ENCODE data around the gene SLC38A8. TPM values are rescaled to one million over a fixed set of nuclear protein-coding genes. Genes with fewer than 3 reads are reported as not detected.

Gene SLC38A8
- total and polyA plus RNA-seq, 9 donors, result not detected

- Histone ChIP-seq H3K27me3 (ENCODE audit: control insufficient read depth, insufficient read depth, low read length) (peaks cover 28% of the 10 kb centered on the region), H3K4me3 (ENCODE audit: low read length) (no peak overlapping the region), H3K9me3 (replicated peaks; ENCODE audit: control insufficient read depth, low read depth, low read length) (no peaks in the 10 kb centered on the region), H3K36me3 (ENCODE audit: control insufficient read depth, insufficient read depth, low read length) (peaks cover 4% of the 10 kb centered on the region), H3K27ac (ENCODE audit: low read length) (no peak overlapping the region), H3K4me1 (ENCODE audit: control insufficient read depth, insufficient read depth, low read length) (peaks cover 17% of the 10 kb centered on the region)
- 31% methylated on average over 11 of the region's 18 CpGs for WGBS (ENCODE audit: insufficient coverage)
- DNase-seq, result no peak
These were observed 1.0 kb upstream of the SLC38A8 start for GRCh38 chr16:84043486-84044117.

GRCh38 chr16:84042879-84043485 lies 387 bp upstream of the SLC38A8 start:
- H3K27ac ChIP-seq (ENCODE audit: low read length), result no peak overlapping the region
- 59% methylated on average over 20 of the region's 22 CpGs for WGBS (ENCODE audit: insufficient coverage)
- H3K27me3 ChIP-seq (ENCODE audit: control insufficient read depth, insufficient read depth, low read length), result peaks cover 28% of the 10 kb centered on the region
- H3K4me3 ChIP-seq (ENCODE audit: low read length), result no peak overlapping the region
- DNase-seq, result no peak
- peaks cover 17% of the 10 kb centered on the region for H3K4me1 ChIP-seq (ENCODE audit: control insufficient read depth, insufficient read depth, low read length)
- no peaks in the 10 kb centered on the region for H3K36me3 ChIP-seq (ENCODE audit: control insufficient read depth, insufficient read depth, low read length)
- H3K9me3 ChIP-seq (replicated peaks; ENCODE audit: control insufficient read depth, low read depth, low read length), result no peaks in the 10 kb centered on the region

- H3K4me3 ChIP-seq (ENCODE audit: low read length), result no peak overlapping the region
- DNase-seq, result no peak
- peaks cover 28% of the 10 kb centered on the region for H3K27me3 ChIP-seq (ENCODE audit: control insufficient read depth, insufficient read depth, low read length)
- H3K36me3 ChIP-seq (ENCODE audit: control insufficient read depth, insufficient read depth, low read length), result no peaks in the 10 kb centered on the region
- 79% methylated on average over 17 of the region's 17 CpGs for WGBS (ENCODE audit: insufficient coverage)
- peaks cover 17% of the 10 kb centered on the region for H3K4me1 ChIP-seq (ENCODE audit: control insufficient read depth, insufficient read depth, low read length)
- H3K27ac ChIP-seq (ENCODE audit: low read length), result no peak overlapping the region
- no peaks in the 10 kb centered on the region for H3K9me3 ChIP-seq (replicated peaks; ENCODE audit: control insufficient read depth, low read depth, low read length)
These were observed 714 bp downstream of the SLC38A8 start for GRCh38 chr16:84041881-84042280.

GRCh38 chr16:84040823-84041820 lies 1.5 kb downstream of the SLC38A8 start:
- H3K9me3 ChIP-seq (replicated peaks; ENCODE audit: control insufficient read depth, low read depth, low read length), result peaks cover 3% of the 10 kb centered on the region

GRCh38 chr16:84040226-84040822 lies 2.3 kb downstream of the SLC38A8 start:
- H3K4me3 ChIP-seq (ENCODE audit: low read length), result no peak overlapping the region
- DNase-seq, result no peak
- no peaks in the 10 kb centered on the region for H3K36me3 ChIP-seq (ENCODE audit: control insufficient read depth, insufficient read depth, low read length)
- peak overlapping the region; percentile 47 for H3K27ac ChIP-seq (ENCODE audit: low read length)
- H3K4me1 ChIP-seq (ENCODE audit: control insufficient read depth, insufficient read depth, low read length), result peaks cover 17% of the 10 kb centered on the region
- H3K27me3 ChIP-seq (ENCODE audit: control insufficient read depth, insufficient read depth, low read length), result peaks cover 28% of the 10 kb centered on the region
- peaks cover 6% of the 10 kb centered on the region for H3K9me3 ChIP-seq (replicated peaks; ENCODE audit: control insufficient read depth, low read depth, low read length)
- WGBS (ENCODE audit: insufficient coverage), result 63% methylated on average over 14 of the region's 14 CpGs

More at GRCh38 chr16:84040823-84041820, 1.5 kb downstream of the SLC38A8 start:
- Histone ChIP-seq H3K27me3 (ENCODE audit: control insufficient read depth, insufficient read depth, low read length) (peaks cover 28% of the 10 kb centered on the region), H3K36me3 (ENCODE audit: control insufficient read depth, insufficient read depth, low read length) (no peaks in the 10 kb centered on the region), H3K4me1 (ENCODE audit: control insufficient read depth, insufficient read depth, low read length) (peaks cover 17% of the 10 kb centered on the region), H3K27ac (ENCODE audit: low read length) (peak overlapping the region; percentile 47), H3K4me3 (ENCODE audit: low read length) (no peak overlapping the region)
- DNase-seq, result peak; percentile 79
- WGBS (ENCODE audit: insufficient coverage), result 54% methylated on average over 31 of the region's 42 CpGs

- Histone ChIP-seq H3K27ac (ENCODE audit: low read length) (no peak overlapping the region), H3K4me3 (ENCODE audit: low read length) (no peak overlapping the region), H3K27me3 (ENCODE audit: control insufficient read depth, insufficient read depth, low read length) (peaks cover 22% of the 10 kb centered on the region), H3K4me1 (ENCODE audit: control insufficient read depth, insufficient read depth, low read length) (peaks cover 17% of the 10 kb centered on the region), H3K36me3 (ENCODE audit: control insufficient read depth, insufficient read depth, low read length) (no peaks in the 10 kb centered on the region), H3K9me3 (replicated peaks; ENCODE audit: control insufficient read depth, low read depth, low read length) (peaks cover 6% of the 10 kb centered on the region)
- no peak for DNase-seq
- WGBS (ENCODE audit: insufficient coverage), result 88% methylated on average over 12 of the region's 12 CpGs
These were observed 2.9 kb downstream of the SLC38A8 start for GRCh38 chr16:84039696-84040095.

GRCh38 chr16:84038469-84038868 lies 4.1 kb downstream of the SLC38A8 start:
- Histone ChIP-seq H3K4me3 (ENCODE audit: low read length) (no peak overlapping the region), H3K27me3 (ENCODE audit: control insufficient read depth, insufficient read depth, low read length) (peaks cover 21% of the 10 kb centered on the region), H3K4me1 (ENCODE audit: control insufficient read depth, insufficient read depth, low read length) (peaks cover 17% of the 10 kb centered on the region), H3K9me3 (replicated peaks; ENCODE audit: control insufficient read depth, low read depth, low read length) (peaks cover 6% of the 10 kb centered on the region), H3K36me3 (ENCODE audit: control insufficient read depth, insufficient read depth, low read length) (no peaks in the 10 kb centered on the region), H3K27ac (ENCODE audit: low read length) (no peak overlapping the region)
- DNase-seq, result no peak
- 76% methylated on average over 6 of the region's 12 CpGs for WGBS (ENCODE audit: insufficient coverage)

GRCh38 chr16:84036982-84037425 lies 5.6 kb downstream of the SLC38A8 start:
- H3K27me3 ChIP-seq (ENCODE audit: control insufficient read depth, insufficient read depth, low read length), result peaks cover 13% of the 10 kb centered on the region
- peaks cover 6% of the 10 kb centered on the region for H3K9me3 ChIP-seq (replicated peaks; ENCODE audit: control insufficient read depth, low read depth, low read length)
- DNase-seq, result no peak
- H3K4me3 ChIP-seq (ENCODE audit: low read length), result no peak overlapping the region
- WGBS (ENCODE audit: insufficient coverage), result 81% methylated on average over 8 of the region's 8 CpGs
- peaks cover 17% of the 10 kb centered on the region for H3K4me1 ChIP-seq (ENCODE audit: control insufficient read depth, insufficient read depth, low read length)
- H3K36me3 ChIP-seq (ENCODE audit: control insufficient read depth, insufficient read depth, low read length), result no peaks in the 10 kb centered on the region
- H3K27ac ChIP-seq (ENCODE audit: low read length), result no peak overlapping the region

GRCh38 chr16:84036131-84036530 lies 6.5 kb downstream of the SLC38A8 start:
- H3K27me3 ChIP-seq (ENCODE audit: control insufficient read depth, insufficient read depth, low read length), result peaks cover 6% of the 10 kb centered on the region
- no peak for DNase-seq
- H3K9me3 ChIP-seq (replicated peaks; ENCODE audit: control insufficient read depth, low read depth, low read length), result peaks cover 6% of the 10 kb centered on the region
- no peak overlapping the region for H3K27ac ChIP-seq (ENCODE audit: low read length)
- WGBS (ENCODE audit: insufficient coverage), result 93% methylated on average over 3 of the region's 3 CpGs
- no peaks in the 10 kb centered on the region for H3K36me3 ChIP-seq (ENCODE audit: control insufficient read depth, insufficient read depth, low read length)
- no peak overlapping the region for H3K4me3 ChIP-seq (ENCODE audit: low read length)
- H3K4me1 ChIP-seq (ENCODE audit: control insufficient read depth, insufficient read depth, low read length), result peaks cover 14% of the 10 kb centered on the region

Data from muscle of leg (tissue), 11 donors.